RWPE1 (cell line): ENCODE data around the gene MARVELD3.

Source experiments
- CTCF ChIA-PET: fragments of 350-600 bp; sonication (Branson Sonifier 250); formaldehyde crosslinking; extraction: SDS; loops from one replicate; lab custom pipeline; 2021; lab: Yijun Ruan, JAX
- POLR2A ChIA-PET: fragments of 400-600 bp; formaldehyde crosslinking; extraction: SDS; loops from one replicate; lab custom pipeline; 2020; ENCODE audit warnings: antibody characterized with exemption; ENCODE audit not compliant: low non-redundant PET; lab: Yijun Ruan, JAX
- DNase-seq: peaks from one replicate; pipeline ENCODE4 v3.0.0; 2012; ENCODE audit warnings: low spot score
- H3K27ac ChIP-seq: fragments of 450-650 bp; 2 replicates; pipeline ENCODE4 v1.5.1; 2017
- CTCF ChIP-seq: fragments of 450-650 bp; conservative IDR thresholded peaks from 2 replicates; pipeline ENCODE4 v1.5.1; 2017; ENCODE audit warnings: low read depth, mild to moderate bottlenecking

The MARVELD3 gene

GRCh38 chr16:71666928-71667707, 41.1 kb downstream of the MARVELD3 start:
- POLR2A ChIA-PET = no interaction called here
- CTCF ChIA-PET = no interaction called here
- DNase-seq = no peak
- no peak overlapping the region for H3K27ac ChIP-seq
- no peak for TF ChIP-seq CTCF

- TF ChIP-seq CTCF = no peak
- CTCF ChIA-PET = interaction anchor here (0.9 to 1.1 kb wide), 2 partner anchors 18 to 38 kb away, joined by 3 to 5 read pairs; no protein-coding TSS in a partner anchor
- H3K27ac ChIP-seq = no peak overlapping the region
- no peak for DNase-seq
- POLR2A ChIA-PET = no interaction called here
Observed at GRCh38 chr16:71669926-71670536, 44.0 kb downstream of the MARVELD3 start.

GRCh38 chr16:71670537-71670936, 44.6 kb downstream of the MARVELD3 start:
- TF ChIP-seq CTCF = no peak
- CTCF ChIA-PET = interaction anchor here (1.1 kb wide), 1 partner anchor 17 kb away, joined by 5 read pairs; no protein-coding TSS in a partner anchor
- no peak overlapping the region for H3K27ac ChIP-seq
- POLR2A ChIA-PET = no interaction called here
- DNase-seq = no peak

GRCh38 chr16:71671165-71671564, 45.2 kb downstream of the MARVELD3 start:
- no peak for DNase-seq
- no peak overlapping the region for H3K27ac ChIP-seq
- TF ChIP-seq CTCF = no peak
- ChIA-PET POLR2A (no interaction called here), CTCF (interaction anchor here (1.1 kb wide), 1 partner anchor 16 kb away, joined by 5 read pairs; no protein-coding TSS in a partner anchor)

GRCh38 chr16:71672125-71672524, 46.1 kb downstream of the MARVELD3 start:
- CTCF ChIA-PET = interaction anchor here (1.0 kb wide), 1 partner anchor 64 kb away, joined by 7 read pairs; no protein-coding TSS in a partner anchor
- TF ChIP-seq CTCF = no peak
- DNase-seq = no peak
- no peak overlapping the region for H3K27ac ChIP-seq
- POLR2A ChIA-PET = no interaction called here

GRCh38 chr16:71672803-71673581, 47.0 kb downstream of the MARVELD3 start:
- CTCF ChIA-PET = interaction anchor here (0.6 to 1.0 kb wide), 2 partner anchors 65 to 233 kb away, joined by 5 to 7 read pairs; no protein-coding TSS in a partner anchor
- no peak for TF ChIP-seq CTCF
- H3K27ac ChIP-seq = no peak overlapping the region
- POLR2A ChIA-PET = no interaction called here
- DNase-seq = no peak
